ENCODE measurements around the gene ZG16.
A peak's percentile ranks its signal among the peaks of the same experiment; 100 is the strongest.

ZG16 gene

GRCh38 chr16:29821643-29822115 lies 43.6 kb downstream of the ZG16 start:
- DNase-seq (ENCODE audit: insufficient read length, low spot score) (no peak), FAIRE-seq (no peak)
- TF ChIP-seq POU2F2 (IDR thresholded peaks at IDR 0.05; ENCODE audit: low read depth, low read length) (no peak), TAF1 (IDR thresholded peaks at IDR 0.05; ENCODE audit: low read depth, low read length) (no peak), SPI1 (IDR thresholded peaks at IDR 0.05; ENCODE audit: low read depth, low read length) (no peak), PAX5 (IDR thresholded peaks at IDR 0.05; ENCODE audit: insufficient read depth, low read length, severe bottlenecking) (no peak), POLR2AphosphoS5 (IDR thresholded peaks at IDR 0.05; ENCODE audit: low read depth, low read length) (no peak), POLR2A (IDR thresholded peaks at IDR 0.05; ENCODE audit: low read depth, low read length) (no peak)

GRCh38 chr16:29824589-29825144 lies 46.6 kb downstream of the ZG16 start:
- TF ChIP-seq PAX5 (IDR thresholded peaks at IDR 0.05; ENCODE audit: insufficient read depth, low read length, severe bottlenecking), result no peak
- TF ChIP-seq POLR2AphosphoS5 (IDR thresholded peaks at IDR 0.05; ENCODE audit: low read depth, low read length), result no peak
- FAIRE-seq, result no peak

GRCh38 chr16:29825145-29826044 lies 47.3 kb downstream of the ZG16 start:
- peak; percentile 69 for DNase-seq (ENCODE audit: insufficient read length, low spot score)
- TF ChIP-seq PAX5 (IDR thresholded peaks at IDR 0.05; ENCODE audit: insufficient read depth, low read length, severe bottlenecking) (no peak), POLR2AphosphoS5 (IDR thresholded peaks at IDR 0.05; ENCODE audit: low read depth, low read length) (no peak), POU2F2 (IDR thresholded peaks at IDR 0.05; ENCODE audit: low read depth, low read length) (no peak), SPI1 (IDR thresholded peaks at IDR 0.05; ENCODE audit: low read depth, low read length) (no peak), POLR2A (IDR thresholded peaks at IDR 0.05; ENCODE audit: low read depth, low read length) (no peak), TAF1 (IDR thresholded peaks at IDR 0.05; ENCODE audit: low read depth, low read length) (no peak)
- FAIRE-seq, result no peak

More at GRCh38 chr16:29824589-29825144, 46.6 kb downstream of the ZG16 start:
- no peak for DNase-seq (ENCODE audit: insufficient read length, low spot score)

- FAIRE-seq (no peak), DNase-seq (ENCODE audit: insufficient read length, low spot score) (no peak)
- TF ChIP-seq SPI1 (IDR thresholded peaks at IDR 0.05; ENCODE audit: low read depth, low read length) (no peak), TAF1 (IDR thresholded peaks at IDR 0.05; ENCODE audit: low read depth, low read length) (no peak), PAX5 (IDR thresholded peaks at IDR 0.05; ENCODE audit: insufficient read depth, low read length, severe bottlenecking) (no peak)
These were observed 48.3 kb downstream of the ZG16 start for GRCh38 chr16:29826342-29826695.

- FAIRE-seq (no peak), DNase-seq (ENCODE audit: insufficient read length, low spot score) (no peak)
- TF ChIP-seq SPI1 (IDR thresholded peaks at IDR 0.05; ENCODE audit: low read depth, low read length), result no peak
- TF ChIP-seq POLR2A (IDR thresholded peaks at IDR 0.05; ENCODE audit: low read depth, low read length), result no peak
- TF ChIP-seq POU2F2 (IDR thresholded peaks at IDR 0.05; ENCODE audit: low read depth, low read length), result no peak
- no peak for TF ChIP-seq TAF1 (IDR thresholded peaks at IDR 0.05; ENCODE audit: low read depth, low read length)
- TF ChIP-seq PAX5 (IDR thresholded peaks at IDR 0.05; ENCODE audit: insufficient read depth, low read length, severe bottlenecking), result no peak
- TF ChIP-seq POLR2AphosphoS5 (IDR thresholded peaks at IDR 0.05; ENCODE audit: low read depth, low read length), result no peak
These were observed 52.7 kb downstream of the ZG16 start for GRCh38 chr16:29830774-29831173.

- no peak for FAIRE-seq
- TF ChIP-seq PAX5 (IDR thresholded peaks at IDR 0.05; ENCODE audit: insufficient read depth, low read length, severe bottlenecking) (no peak), POU2F2 (IDR thresholded peaks at IDR 0.05; ENCODE audit: low read depth, low read length) (no peak), TAF1 (IDR thresholded peaks at IDR 0.05; ENCODE audit: low read depth, low read length) (no peak)
- DNase-seq (ENCODE audit: insufficient read length, low spot score), result no peak
These were observed 53.4 kb downstream of the ZG16 start for GRCh38 chr16:29831490-29831889.

Data from GM12891 (cell line).